Tibial nerve (tissue), 4 donors: ENCODE data around the gene XPO1. TPM values are rescaled to one million over a fixed set of nuclear protein-coding genes. Genes with fewer than 3 reads are reported as not detected.

ENCODE experiments used
- DNase-seq, 2 donors: peaks; one replicate each; pipeline ENCODE4 v3.0.0-alpha.2; 2019; ENCODE audit warnings: low spot score in 2 of 2
- H3K27ac ChIP-seq, 4 donors: fragments of 200-600 bp; sonication (generic) in 3 of 4; one replicate each; pipeline ENCODE4 v1.5.1; 2017 to 2019; ENCODE audit warnings: mild to moderate bottlenecking in 1 of 4
- H3K27me3 ChIP-seq, 2 donors: fragments of 200-600 bp; sonication (generic) in 1 of 2; one replicate each; pipeline versions ENCODE4 v1.5.1 to v1.6.0; 2017 to 2019
- H3K36me3 ChIP-seq, 3 donors: fragments of 200-600 bp; sonication (generic); one replicate each; pipeline ENCODE4 v1.5.1; 2018 to 2019
- H3K4me1 ChIP-seq, 4 donors: fragments of 200-600 bp; sonication (generic) in 3 of 4; one replicate each; pipeline ENCODE4 v1.5.1; 2017 to 2019
- H3K4me3 ChIP-seq, 4 donors: fragments of 200-600 bp; sonication (generic) in 3 of 4; one replicate each; pipeline ENCODE4 v1.5.1; 2017 to 2019; ENCODE audit warnings: mild to moderate bottlenecking in 1 of 4, moderate library complexity in 1 of 4
- H3K9me3 ChIP-seq, 4 donors: fragments of 200-600 bp; sonication (generic) in 3 of 4; one replicate each; pipeline ENCODE4 v1.5.1; 2017 to 2019
- EP300 ChIP-seq, 2 donors: sonication (generic); formaldehyde crosslinking; IDR thresholded peaks; one replicate each; pipeline ENCODE4 v1.6.1; 2017; ENCODE audit warnings: antibody characterized with exemption in 2 of 2, mild to moderate bottlenecking in 1 of 2
- POLR2A ChIP-seq, 2 donors: fragments of 450-650 bp; IDR thresholded peaks; one replicate each; pipeline ENCODE4 v1.6.1; 2017; ENCODE audit warnings: antibody characterized with exemption in 2 of 2, mild to moderate bottlenecking in 2 of 2, moderate library complexity in 2 of 2
- WGBS, 2 donors: methylation state at CpG; one replicate each; pipeline ENCODE4 v1.1.5; 2018; 5-methylcytosine and 5-hydroxymethylcytosine counted together
- total RNA-seq, 4 donors: library from RNA; depleted of rRNA; stranded (reverse); fragments of >200 nt; gene quantifications; one replicate each; pipeline ENCODE4 v1.1.0, GENCODE V29; 2016
- TF ChIP-seq, protein P1 (sequence below), 5 experiments: fragments of 200-600 bp in 3 of 5; fragments of 450-650 bp in 2 of 5; sonication (generic) in 3 of 5; IDR thresholded peaks; one replicate each; pipeline ENCODE4 v1.5.1; 2016 to 2019; ENCODE audit warnings: antibody characterized with exemption in 5 of 5, mild to moderate bottlenecking in 3 of 5, moderate library complexity in 2 of 5

The XPO1 gene
- total RNA-seq, 4 donors from 2014 or later = 100 to 151 (median 112) TPM

GRCh38 chr2:61581716-61582115 lies 43.6 kb upstream of the XPO1 start:
- WGBS, 2 donors = 69 to 86% methylated on average over 1 of the region's 1 CpG
- H3K4me3 ChIP-seq = no peak overlapping the region
- H3K27ac ChIP-seq = no peak overlapping the region
- no peak for DNase-seq
- no peaks in the 10 kb centered on the region for H3K36me3 ChIP-seq
- H3K4me1 ChIP-seq = no peaks in the 10 kb centered on the region
- H3K27me3 ChIP-seq = no peaks in the 10 kb centered on the region
- no peak for TF ChIP-seq EP300 (IDR thresholded peaks at IDR 0.05)
- TF ChIP-seq, protein P1, sequence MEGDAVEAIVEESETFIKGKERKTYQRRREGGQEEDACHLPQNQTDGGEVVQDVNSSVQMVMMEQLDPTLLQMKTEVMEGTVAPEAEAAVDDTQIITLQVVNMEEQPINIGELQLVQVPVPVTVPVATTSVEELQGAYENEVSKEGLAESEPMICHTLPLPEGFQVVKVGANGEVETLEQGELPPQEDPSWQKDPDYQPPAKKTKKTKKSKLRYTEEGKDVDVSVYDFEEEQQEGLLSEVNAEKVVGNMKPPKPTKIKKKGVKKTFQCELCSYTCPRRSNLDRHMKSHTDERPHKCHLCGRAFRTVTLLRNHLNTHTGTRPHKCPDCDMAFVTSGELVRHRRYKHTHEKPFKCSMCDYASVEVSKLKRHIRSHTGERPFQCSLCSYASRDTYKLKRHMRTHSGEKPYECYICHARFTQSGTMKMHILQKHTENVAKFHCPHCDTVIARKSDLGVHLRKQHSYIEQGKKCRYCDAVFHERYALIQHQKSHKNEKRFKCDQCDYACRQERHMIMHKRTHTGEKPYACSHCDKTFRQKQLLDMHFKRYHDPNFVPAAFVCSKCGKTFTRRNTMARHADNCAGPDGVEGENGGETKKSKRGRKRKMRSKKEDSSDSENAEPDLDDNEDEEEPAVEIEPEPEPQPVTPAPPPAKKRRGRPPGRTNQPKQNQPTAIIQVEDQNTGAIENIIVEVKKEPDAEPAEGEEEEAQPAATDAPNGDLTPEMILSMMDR (IDR thresholded peaks at IDR 0.05) = no peak
- TF ChIP-seq POLR2A (IDR thresholded peaks at IDR 0.05) = no peak
- no peaks in the 10 kb centered on the region for H3K9me3 ChIP-seq

DNA sequence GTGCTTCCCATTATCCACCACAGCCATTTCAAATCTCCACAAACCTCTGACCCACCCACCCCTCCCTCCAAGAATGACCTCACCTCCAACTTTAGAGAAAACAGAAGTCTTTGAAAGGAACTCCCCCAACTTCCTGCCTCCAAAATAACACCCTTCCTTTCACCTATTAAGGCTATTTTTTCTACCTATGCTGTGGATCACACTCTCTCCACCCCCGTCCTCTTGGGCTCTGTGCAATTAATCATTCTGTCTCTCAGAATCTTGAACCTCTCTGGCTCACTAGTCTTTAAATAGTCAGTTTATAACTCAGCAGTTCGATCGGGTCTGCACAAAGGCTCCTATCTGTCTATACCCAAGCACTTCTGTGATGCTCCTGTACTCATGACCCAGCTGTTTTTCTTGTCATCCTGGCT lies 37.3 kb upstream of the XPO1 start:
- Histone ChIP-seq H3K27me3 (no peaks in the 10 kb centered on the region), H3K4me1 (no peaks in the 10 kb centered on the region), H3K9me3 (no peaks in the 10 kb centered on the region), H3K27ac (no peak overlapping the region), H3K36me3 (no peaks in the 10 kb centered on the region), H3K4me3 (no peak overlapping the region)
- TF ChIP-seq, protein P1 (IDR thresholded peaks at IDR 0.05) = no peak
- no peak for TF ChIP-seq POLR2A (IDR thresholded peaks at IDR 0.05)
- no peak for TF ChIP-seq EP300 (IDR thresholded peaks at IDR 0.05)
- DNase-seq = no peak
- 48 to 52% methylated on average over 3 of the region's 3 CpGs for WGBS, 2 donors

DNA sequence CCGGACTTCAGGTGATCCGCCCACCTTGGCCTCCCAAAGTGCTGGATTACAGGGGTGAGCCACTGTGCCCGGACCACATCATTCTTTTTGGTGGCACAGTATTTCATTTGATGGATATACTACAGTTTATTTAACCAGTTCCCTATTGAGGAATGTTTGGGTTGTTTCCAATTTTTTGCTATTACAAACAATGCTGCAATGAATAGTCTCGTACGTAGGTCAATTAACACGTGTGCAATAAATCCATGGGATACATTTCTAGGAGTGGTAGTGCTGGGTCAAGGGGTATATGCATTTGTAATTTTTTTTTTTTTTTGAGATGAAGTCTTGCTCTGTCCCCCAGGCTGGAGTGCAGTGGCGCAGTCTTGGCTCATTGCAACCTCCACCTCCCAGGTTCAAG lies 28.4 kb upstream of the XPO1 start:
- no peaks in the 10 kb centered on the region for H3K36me3 ChIP-seq
- H3K27me3 ChIP-seq = no peaks in the 10 kb centered on the region
- no peaks in the 10 kb centered on the region for H3K4me1 ChIP-seq
- H3K27ac ChIP-seq = no peak overlapping the region
- no peaks in the 10 kb centered on the region for H3K9me3 ChIP-seq
- no peak for DNase-seq
- TF ChIP-seq, protein P1 (IDR thresholded peaks at IDR 0.05) = no peak
- TF ChIP-seq EP300 (IDR thresholded peaks at IDR 0.05) (no peak), POLR2A (IDR thresholded peaks at IDR 0.05) (no peak)
- no peak overlapping the region for H3K4me3 ChIP-seq
- 77 to 79% methylated on average over 7 of the region's 7 CpGs for WGBS, 2 donors

- 90 to 94% methylated on average over 2 of the region's 2 CpGs for WGBS, 2 donors
- H3K36me3 ChIP-seq = no peaks in the 10 kb centered on the region
- TF ChIP-seq EP300 (IDR thresholded peaks at IDR 0.05) (no peak), POLR2A (IDR thresholded peaks at IDR 0.05) (no peak)
- TF ChIP-seq, protein P1 (IDR thresholded peaks at IDR 0.05) = no peak
- H3K27me3 ChIP-seq = no peaks in the 10 kb centered on the region
- no peak overlapping the region for H3K4me3 ChIP-seq
- no peak for DNase-seq
- H3K9me3 ChIP-seq = no peaks in the 10 kb centered on the region
- no peak overlapping the region for H3K27ac ChIP-seq
- H3K4me1 ChIP-seq = no peaks in the 10 kb centered on the region
Measured at GRCh38 chr2:61562615-61563014, 24.5 kb upstream of the XPO1 start.

- Histone ChIP-seq H3K9me3 (no peaks in the 10 kb centered on the region), H3K4me3 (no peak overlapping the region), H3K27me3 (no peaks in the 10 kb centered on the region), H3K27ac (no peak overlapping the region), H3K36me3 (no peaks in the 10 kb centered on the region), H3K4me1 (no peaks in the 10 kb centered on the region)
- no peak for TF ChIP-seq EP300 (IDR thresholded peaks at IDR 0.05)
- TF ChIP-seq POLR2A (IDR thresholded peaks at IDR 0.05) = no peak
- TF ChIP-seq, protein P1 (IDR thresholded peaks at IDR 0.05) = no peak
- DNase-seq = no peak
- 70 to 71% methylated on average over 5 of the region's 5 CpGs for WGBS, 2 donors
Measured at GRCh38 chr2:61558160-61558559, 20.0 kb upstream of the XPO1 start.
